Activated naive CD4-positive, alpha-beta T cell treated with anti-CD3 and anti-CD28 coated beads, Interleukin-2, amount 50 U/mL, for 16 hours (primary cell): Measurements from ENCODE around the gene MYO1E.

Experiments
- DNase-seq: peaks from one replicate; pipeline ENCODE4 v3.0.0-alpha.2; 2020

Gene MYO1E

GRCh38 chr15:59385171-59385570 is 12.5 kb upstream of the MYO1E start:
- no peak for DNase-seq

GRCh38 chr15:59384507-59384906 is 11.8 kb upstream of the MYO1E start:
- no peak for DNase-seq

- DNase-seq: no peak
These were observed 8.4 kb upstream of the MYO1E start for GRCh38 chr15:59380902-59381610.

- no peak for DNase-seq
These were observed 6.9 kb upstream of the MYO1E start for GRCh38 chr15:59379531-59379930.

- no peak for DNase-seq
These were observed 6.2 kb upstream of the MYO1E start for GRCh38 chr15:59378855-59379254.

- DNase-seq: no peak
These were observed 5.3 kb upstream of the MYO1E start for GRCh38 chr15:59377924-59378323.

GRCh38 chr15:59376733-59377132 is 4.1 kb upstream of the MYO1E start:
- DNase-seq: no peak

- no peak for DNase-seq
These were observed 544 bp upstream of the MYO1E start for GRCh38 chr15:59373215-59373614.

- no peak for DNase-seq
These were observed 966 bp downstream of the MYO1E start for GRCh38 chr15:59371458-59372351.

- DNase-seq: no peak
These were observed 3.1 kb downstream of the MYO1E start for GRCh38 chr15:59369597-59369996.

- DNase-seq: no peak
These were observed 5.6 kb downstream of the MYO1E start for GRCh38 chr15:59367022-59367451.

- no peak for DNase-seq
These were observed 6.2 kb downstream of the MYO1E start for GRCh38 chr15:59366333-59367021.

- no peak for DNase-seq
These were observed 8.4 kb downstream of the MYO1E start for GRCh38 chr15:59364248-59364647.

- DNase-seq: no peak
These were observed 10.3 kb downstream of the MYO1E start for GRCh38 chr15:59362331-59362730.

GRCh38 chr15:59360896-59361295 is 11.8 kb downstream of the MYO1E start:
- no peak for DNase-seq

- DNase-seq: no peak
These were observed 12.4 kb downstream of the MYO1E start for GRCh38 chr15:59360305-59360704.

GRCh38 chr15:59355730-59356129 is 16.9 kb downstream of the MYO1E start:
- no peak for DNase-seq

GRCh38 chr15:59354417-59355031 is 18.1 kb downstream of the MYO1E start:
- DNase-seq: no peak

- no peak for DNase-seq
These were observed 18.7 kb downstream of the MYO1E start for GRCh38 chr15:59353994-59354416.

- no peak for DNase-seq
These were observed 20.0 kb downstream of the MYO1E start for GRCh38 chr15:59352683-59353082.

- DNase-seq: no peak
These were observed 20.5 kb downstream of the MYO1E start for GRCh38 chr15:59352189-59352588.

GRCh38 chr15:59350421-59350732 is 22.3 kb downstream of the MYO1E start:
- DNase-seq: no peak
